Spinal cord (tissue), 10 donors: Measurements from ENCODE around the gene FREY1. TPM values are rescaled to one million over a fixed set of nuclear protein-coding genes. Genes with fewer than 3 reads are reported as not detected.
"Not testable (repeated sequence)": the region's sequence is repeated elsewhere in the genome, so short reads cannot be mapped to it uniquely, and the experiment has no call there.

ENCODE experiments used
- DNase-seq, 6 donors: peaks; one replicate each; pipeline versions ENCODE4 v3.0.0 to v3.0.0-alpha.2; 2013 to 2015; ENCODE audit warnings: low spot score in 6 of 6, low read depth in 4 of 6
- H3K27ac ChIP-seq: one replicate; pipeline ENCODE4 v1.5.1; 2013; ENCODE audit warnings: low read depth, low read length, control low read depth
- H3K27me3 ChIP-seq: one replicate; pipeline ENCODE4 v1.6.1; 2013; ENCODE audit warnings: low read length; ENCODE audit not compliant: control insufficient read depth, insufficient read depth
- H3K36me3 ChIP-seq: one replicate; pipeline ENCODE4 v1.6.1; 2013; ENCODE audit warnings: low read length; ENCODE audit not compliant: control insufficient read depth, insufficient read depth
- H3K4me1 ChIP-seq: one replicate; pipeline ENCODE4 v1.6.1; 2013; ENCODE audit warnings: low read length; ENCODE audit not compliant: control insufficient read depth, insufficient read depth
- H3K4me3 ChIP-seq: one replicate; pipeline ENCODE4 v1.5.1; 2013; ENCODE audit warnings: low read depth, low read length, control low read depth
- H3K9me3 ChIP-seq: one replicate; pipeline ENCODE4 v1.6.1; 2013; ENCODE audit warnings: low read length; ENCODE audit not compliant: control insufficient read depth, insufficient read depth
- WGBS: methylation state at CpG from one replicate; pipeline ENCODE4 v1.1.5; 2013; ENCODE audit warnings: missing lambda C conversion rate; ENCODE audit not compliant: insufficient coverage; 5-methylcytosine and 5-hydroxymethylcytosine counted together
- polyA plus RNA-seq, 2 donors: library from polyadenylated mRNA; unstranded; fragments of 120-200 nt; gene quantifications; one replicate each; pipeline ENCODE4 v1.2.1, GENCODE V29; 2013; ENCODE audit not compliant: insufficient read length in 2 of 2
- total RNA-seq, 2 donors: library from RNA; depleted of rRNA in 1 of 2; stranded (reverse); fragments of 120-200 nt in 1 of 2; fragments of >200 nt in 1 of 2; gene quantifications; one replicate each; pipeline versions ENCODE4 v1.2.3 to v1.2.4, GENCODE V29; 2013 to 2014
- donor health status: healthy.

FREY1 gene
- total and polyA plus RNA-seq, 4 donors: 0.57 to 0.72 (median 0.59) TPM; not detected in 1

DNA sequence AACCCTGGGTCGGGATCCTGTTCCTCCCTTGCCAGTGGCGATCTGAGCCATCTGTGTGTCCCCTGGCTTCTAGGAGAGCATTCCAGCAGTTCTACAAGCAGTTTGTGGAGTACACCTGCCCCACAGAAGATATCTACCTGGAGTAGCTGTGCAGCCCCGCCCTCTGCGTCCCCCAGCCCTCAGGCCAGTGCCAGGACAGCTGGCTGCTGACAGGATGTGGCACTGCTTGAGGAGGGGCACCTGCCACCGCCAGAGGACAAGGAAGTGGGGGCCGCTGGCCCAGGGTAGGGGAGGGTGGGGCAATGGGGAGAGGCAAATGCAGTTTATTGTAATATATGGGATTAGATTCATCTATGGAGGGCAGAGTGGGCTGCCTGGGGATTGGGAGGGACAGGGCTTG lies 1.5 kb downstream of the FREY1 start:
- Histone ChIP-seq H3K36me3 (peaks cover 94% of the 10 kb centered on the region), H3K4me1 (peaks cover 68% of the 10 kb centered on the region)
- H3K27ac ChIP-seq, H3K4me3 ChIP-seq, DNase-seq, H3K9me3 ChIP-seq, H3K27me3 ChIP-seq: not testable (repeated sequence)
- 90% methylated on average over 5 of the region's 6 CpGs for WGBS

DNA sequence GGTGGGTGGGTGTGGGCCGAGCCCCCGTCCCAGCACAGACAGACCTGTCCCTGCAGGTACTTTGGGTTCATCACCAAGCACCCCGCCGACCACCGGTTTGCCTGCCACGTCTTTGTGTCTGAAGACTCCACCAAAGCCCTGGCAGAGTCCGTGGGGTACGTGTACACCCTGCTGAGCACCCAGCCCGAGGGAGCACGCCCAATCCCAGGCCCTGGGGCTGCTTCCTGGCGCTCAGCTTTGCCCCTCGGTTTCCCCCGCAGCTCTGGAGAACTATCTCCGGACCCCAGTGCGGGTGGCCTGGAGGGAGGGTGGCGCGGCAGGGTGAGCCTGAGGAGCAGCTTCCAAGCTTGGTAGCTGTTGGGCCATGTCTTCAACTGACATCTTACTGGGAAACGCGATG lies 2.0 kb downstream of the FREY1 start:
- Histone ChIP-seq H3K4me1 (peaks cover 71% of the 10 kb centered on the region), H3K27ac (no peak overlapping the region), H3K4me3 (no peak overlapping the region), H3K9me3 (no peaks in the 10 kb centered on the region), H3K27me3 (no peaks in the 10 kb centered on the region), H3K36me3 (peaks cover 93% of the 10 kb centered on the region)
- DNase-seq: no peak
- WGBS: 94% methylated on average over 19 of the region's 19 CpGs

DNA sequence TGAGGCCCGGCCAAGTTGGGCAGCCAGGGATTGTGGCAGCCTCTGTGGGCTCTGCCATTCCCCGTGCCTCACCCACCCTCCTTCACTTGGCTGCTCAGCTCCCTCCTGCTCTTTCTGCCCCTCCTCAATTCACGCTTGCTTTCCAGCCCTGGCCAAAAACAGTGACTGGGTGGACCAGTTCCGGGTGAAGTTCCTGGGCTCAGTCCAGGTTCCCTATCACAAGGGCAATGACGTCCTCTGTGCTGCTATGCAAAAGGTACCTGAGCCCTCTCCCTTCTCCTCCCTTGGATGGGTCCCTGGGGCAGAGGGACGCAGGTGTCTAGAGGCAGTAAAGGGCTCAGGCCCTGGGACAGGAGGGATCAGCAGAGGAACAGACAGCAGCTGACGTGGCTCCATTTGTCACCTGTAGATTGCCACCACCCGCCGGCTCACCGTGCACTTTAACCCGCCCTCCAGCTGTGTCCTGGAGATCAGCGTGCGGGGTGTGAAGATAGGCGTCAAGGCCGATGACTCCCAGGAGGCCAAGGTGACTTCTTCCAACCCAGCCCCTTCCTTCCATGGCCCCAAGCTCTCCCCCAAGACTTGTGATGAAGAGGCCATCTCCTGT lies 2.7 kb downstream of the FREY1 start:
- Histone ChIP-seq H3K36me3 (peaks cover 86% of the 10 kb centered on the region), H3K27me3 (no peaks in the 10 kb centered on the region), H3K4me3 (no peak overlapping the region), H3K4me1 (peaks cover 72% of the 10 kb centered on the region), H3K9me3 (no peaks in the 10 kb centered on the region), H3K27ac (no peak overlapping the region)
- 82% methylated on average over 15 of the region's 15 CpGs for WGBS
- DNase-seq: no peak

GRCh38 chr11:45902452-45903380 lies 4.4 kb downstream of the FREY1 start:
- Histone ChIP-seq H3K27ac (peak overlapping the region; percentile 90), H3K4me3 (no peak overlapping the region), H3K9me3 (no peaks in the 10 kb centered on the region), H3K4me1 (peaks cover 71% of the 10 kb centered on the region), H3K36me3 (peaks cover 81% of the 10 kb centered on the region), H3K27me3 (no peaks in the 10 kb centered on the region)
- WGBS: 88% methylated on average over 51 of the region's 56 CpGs
- no peak for DNase-seq

- WGBS: 21% methylated on average over 6 of the region's 6 CpGs
- peak overlapping the region; percentile 90 for H3K27ac ChIP-seq
Measured at GRCh38 chr11:45901626-45902025, 5.4 kb downstream of the FREY1 start.

GRCh38 chr11:45900916-45901617 lies 6.0 kb downstream of the FREY1 start:
- Histone ChIP-seq H3K9me3 (no peaks in the 10 kb centered on the region), H3K4me3 (peak overlapping the region; percentile 68), H3K27ac (peak overlapping the region; percentile 90), H3K27me3 (no peaks in the 10 kb centered on the region), H3K4me1 (peaks cover 73% of the 10 kb centered on the region), H3K36me3 (peaks cover 73% of the 10 kb centered on the region)
- WGBS: 6% methylated on average over 8 of the region's 8 CpGs
- DNase-seq: peak in 4 of 6 donors; percentile 62 to 92 (median 81)

More at GRCh38 chr11:45901626-45902025, 5.4 kb downstream of the FREY1 start:
- H3K4me1 ChIP-seq: peaks cover 71% of the 10 kb centered on the region
- DNase-seq: no peak
- H3K36me3 ChIP-seq: peaks cover 75% of the 10 kb centered on the region
- peak overlapping the region; percentile 68 for H3K4me3 ChIP-seq
- H3K9me3 ChIP-seq: no peaks in the 10 kb centered on the region
- H3K27me3 ChIP-seq: no peaks in the 10 kb centered on the region

DNA sequence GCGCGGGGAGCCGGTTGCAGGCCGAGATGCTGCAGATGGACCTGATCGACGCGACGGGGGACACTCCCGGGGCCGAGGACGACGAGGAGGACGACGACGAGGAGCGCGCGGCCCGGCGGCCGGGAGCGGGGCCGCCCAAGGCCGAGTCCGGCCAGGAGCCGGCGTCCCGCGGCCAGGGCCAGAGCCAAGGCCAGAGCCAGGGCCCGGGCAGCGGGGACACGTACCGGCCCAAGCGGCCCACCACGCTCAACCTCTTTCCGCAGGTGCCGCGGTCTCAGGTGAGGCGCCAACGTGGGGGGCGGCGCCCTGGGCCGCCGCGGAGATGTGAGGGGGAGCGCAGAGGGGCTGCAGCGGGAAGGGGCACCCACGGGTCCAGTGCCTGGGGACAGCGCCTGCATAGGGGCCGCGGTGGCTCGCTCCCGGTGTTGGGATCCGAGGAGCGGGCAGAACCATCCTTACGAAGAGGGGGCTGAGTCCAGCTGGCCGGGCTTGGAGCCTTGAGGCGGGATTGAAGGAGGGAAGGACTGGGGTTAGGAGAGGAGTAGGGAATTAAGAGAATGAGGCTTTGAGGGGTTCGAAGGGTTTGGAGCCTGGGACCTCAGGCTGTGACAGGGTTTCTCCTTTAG lies 6.8 kb downstream of the FREY1 start:
- H3K36me3 ChIP-seq: peaks cover 69% of the 10 kb centered on the region
- peak overlapping the region; percentile 90 for H3K27ac ChIP-seq
- not testable (repeated sequence) for H3K27me3 ChIP-seq, H3K9me3 ChIP-seq
- peaks cover 79% of the 10 kb centered on the region for H3K4me1 ChIP-seq
- DNase-seq: peak in 1 of 6 donors; percentile 36
- peak overlapping the region; percentile 68 for H3K4me3 ChIP-seq
- WGBS: under 1% methylated on average over 28 of the region's 59 CpGs

DNA sequence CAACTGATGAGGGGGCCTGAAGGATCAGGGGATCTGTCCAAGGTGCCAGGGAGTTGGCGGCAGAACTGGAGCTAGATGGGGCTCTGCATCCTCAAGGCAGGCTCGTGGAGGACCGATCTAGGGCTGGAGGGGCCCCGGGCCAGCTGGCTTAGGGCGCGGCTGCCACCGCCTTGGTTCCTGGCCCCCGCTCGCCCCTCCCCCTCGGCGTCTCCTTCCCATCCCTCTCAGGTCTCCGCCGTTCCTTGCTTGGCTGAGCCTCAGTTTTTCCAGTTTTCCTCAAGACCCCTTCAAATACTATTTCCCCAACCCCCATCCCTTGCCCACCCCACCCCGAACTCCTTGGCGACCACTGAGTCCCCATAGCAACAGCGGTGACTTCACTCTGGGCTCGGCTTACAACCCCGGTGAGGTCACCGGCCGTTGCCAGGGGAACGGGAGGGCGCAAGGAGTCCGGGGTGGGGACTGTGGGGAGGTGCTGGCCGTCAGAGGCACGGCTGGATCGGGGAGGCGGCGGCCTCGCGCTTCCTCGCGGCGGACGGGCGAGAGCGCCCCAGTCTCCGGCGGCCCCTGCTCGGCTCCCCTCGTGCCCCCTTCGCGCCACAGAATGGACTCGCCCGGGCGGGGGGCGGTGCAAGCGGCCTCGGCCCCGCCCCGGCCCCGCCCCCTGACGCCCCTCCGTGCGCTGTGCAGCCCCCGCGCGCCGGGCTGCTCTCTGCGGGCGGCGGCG lies 7.5 kb downstream of the FREY1 start:
- DNase-seq: peak in 5 of 6 donors; percentile 85 to 97 (median 88)
- H3K36me3 ChIP-seq: peaks cover 64% of the 10 kb centered on the region
- H3K9me3 ChIP-seq: no peaks in the 10 kb centered on the region
- H3K4me1 ChIP-seq: peaks cover 79% of the 10 kb centered on the region
- no peaks in the 10 kb centered on the region for H3K27me3 ChIP-seq
- WGBS: under 1% methylated on average over 52 of the region's 62 CpGs
- H3K4me3 ChIP-seq: peak overlapping the region; percentile 50
- peak overlapping the region; percentile 93 for H3K27ac ChIP-seq

GRCh38 chr11:45899086-45899447 lies 8.0 kb downstream of the FREY1 start:
- H3K9me3 ChIP-seq: no peaks in the 10 kb centered on the region
- peak overlapping the region; percentile 93 for H3K27ac ChIP-seq
- no peaks in the 10 kb centered on the region for H3K27me3 ChIP-seq
- DNase-seq: no peak
- peak overlapping the region; percentile 50 for H3K4me3 ChIP-seq
- peaks cover 59% of the 10 kb centered on the region for H3K36me3 ChIP-seq
- WGBS: 0% methylated on average over 3 of the region's 3 CpGs
- H3K4me1 ChIP-seq: peaks cover 77% of the 10 kb centered on the region
